IPS-NIHi11 (cell line): ENCODE measurements around the gene KRTAP10-12.
A peak's percentile ranks its signal among the peaks of the same experiment; 100 is the strongest.
"Not testable (repeated sequence)": the region's sequence is repeated elsewhere in the genome, so short reads cannot be mapped to it uniquely, and the experiment has no call there.

Source experiments
- DNase-seq: peaks from one replicate; pipeline ENCODE4 v3.0.0; 2012; ENCODE audit warnings: mixed read lengths, low spot score

The KRTAP10-12 gene

GRCh38 chr21:44670642-44671432, 26.1 kb upstream of the KRTAP10-12 start:
- DNase-seq, result no peak

- no peak for DNase-seq
Observed at GRCh38 chr21:44671911-44672310, 25.1 kb upstream of the KRTAP10-12 start.

GRCh38 chr21:44677881-44678280, 19.1 kb upstream of the KRTAP10-12 start:
- DNase-seq, result no peak

GRCh38 chr21:44681152-44681551, 15.8 kb upstream of the KRTAP10-12 start:
- no peak for DNase-seq

- DNase-seq, result no peak
Observed at GRCh38 chr21:44681861-44682579, 15.0 kb upstream of the KRTAP10-12 start, which contains the start of gene KRTAP12-1. KRTAP12-1 (minus strand) TSS chr21:44682163; CDS start chr21:44682123, 40 bp downstream.

GRCh38 chr21:44682580-44683151, 14.3 kb upstream of the KRTAP10-12 start:
- no peak for DNase-seq

GRCh38 chr21:44684077-44684476, 12.9 kb upstream of the KRTAP10-12 start:
- DNase-seq, result no peak

- no peak for DNase-seq
Observed at GRCh38 chr21:44684483-44684882, 12.5 kb upstream of the KRTAP10-12 start.

GRCh38 chr21:44685050-44685449, 11.9 kb upstream of the KRTAP10-12 start:
- DNase-seq, result not testable (repeated sequence)

GRCh38 chr21:44686000-44686781, 10.8 kb upstream of the KRTAP10-12 start:
- DNase-seq, result no peak

- no peak for DNase-seq
Observed at GRCh38 chr21:44686843-44687561, 10.0 kb upstream of the KRTAP10-12 start.

GRCh38 chr21:44687671-44688070, 9.3 kb upstream of the KRTAP10-12 start:
- DNase-seq, result no peak

GRCh38 chr21:44689740-44690139, 7.2 kb upstream of the KRTAP10-12 start:
- not testable (repeated sequence) for DNase-seq

- DNase-seq, result no peak
Observed at GRCh38 chr21:44691686-44692085, 5.3 kb upstream of the KRTAP10-12 start.

- DNase-seq, result no peak
Observed at GRCh38 chr21:44692798-44693512, 4.0 kb upstream of the KRTAP10-12 start.

GRCh38 chr21:44694776-44695175, 2.2 kb upstream of the KRTAP10-12 start:
- DNase-seq, result no peak

GRCh38 chr21:44695184-44695583, 1.8 kb upstream of the KRTAP10-12 start:
- no peak for DNase-seq

- DNase-seq, result no peak
Observed at GRCh38 chr21:44695641-44696040, 1.3 kb upstream of the KRTAP10-12 start.

GRCh38 chr21:44696572-44696971, 400 bp upstream of the KRTAP10-12 start:
- DNase-seq, result no peak

- DNase-seq, result peak; percentile 69
Observed at GRCh38 chr21:44697811-44698734, 1.1 kb downstream of the KRTAP10-12 start.
